ENCODE data around the gene NPPA.
"Not testable (repeated sequence)": the region's sequence is repeated elsewhere in the genome, so short reads cannot be mapped to it uniquely, and the experiment has no call there.

The NPPA gene

DNA sequence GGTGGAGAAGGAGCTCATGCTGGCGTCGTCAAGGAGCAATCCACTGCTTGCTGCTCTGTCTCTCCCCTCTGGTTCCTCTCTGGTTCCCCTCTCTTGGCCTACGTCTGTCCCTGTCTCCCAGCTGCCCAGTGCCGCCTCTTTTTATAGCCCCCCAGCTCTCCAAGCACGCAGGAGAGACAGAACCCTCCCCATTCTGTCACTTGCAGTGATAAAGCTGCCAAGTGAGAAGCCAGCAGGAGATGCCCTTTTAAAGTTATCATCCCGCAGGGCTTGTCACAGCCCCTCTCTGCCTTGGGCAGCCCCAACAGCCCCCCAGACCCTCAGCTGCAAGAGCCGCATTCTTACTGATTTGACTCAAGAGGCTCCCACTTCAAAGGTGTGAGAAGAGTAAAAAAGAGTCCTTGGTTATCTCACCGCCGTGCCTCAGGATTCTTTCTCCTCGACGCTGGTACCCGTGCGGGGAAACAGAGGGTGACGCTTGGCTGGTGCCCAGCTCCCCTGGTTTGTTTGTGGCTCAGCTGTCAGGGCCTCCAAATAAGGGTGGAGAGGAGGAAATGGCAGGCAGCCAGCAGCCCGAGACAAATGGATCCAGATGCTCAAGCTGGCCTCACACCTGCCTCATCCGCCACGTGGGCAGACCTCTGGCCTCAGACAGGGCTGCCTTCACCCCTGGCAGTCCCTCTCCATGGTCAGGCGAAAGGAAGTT is at the start of gene NPPA:
Gene NPPA (minus strand): TSS at position 117 of the 706 bp plus-strand sequence. CDS start 99 bp downstream, at position 18.
- no peak for DNase-seq (ENCODE audit: low read depth in 2 of 2)

DNA sequence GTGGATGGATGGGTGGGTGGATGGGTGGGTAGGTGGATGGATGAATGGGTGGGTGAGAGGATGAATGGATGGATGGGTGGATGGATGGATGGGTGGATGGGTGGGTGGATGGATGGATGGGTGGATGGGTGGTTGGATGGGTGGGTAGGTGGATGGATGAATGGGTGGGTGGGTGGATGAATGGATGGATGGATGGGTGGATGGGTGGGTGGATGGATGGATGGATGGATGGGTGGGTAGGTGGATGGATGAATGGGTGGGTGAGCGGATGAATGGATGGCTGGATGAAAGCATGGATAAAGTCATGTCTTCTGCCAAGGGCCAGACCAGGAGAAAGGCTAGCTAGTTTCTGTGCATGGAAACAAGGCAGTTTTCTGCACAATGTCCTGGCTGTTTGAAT is 46.9 kb upstream of the NPPA start:
- DNase-seq (ENCODE audit: low read depth in 2 of 2) = not testable (repeated sequence)

DNA sequence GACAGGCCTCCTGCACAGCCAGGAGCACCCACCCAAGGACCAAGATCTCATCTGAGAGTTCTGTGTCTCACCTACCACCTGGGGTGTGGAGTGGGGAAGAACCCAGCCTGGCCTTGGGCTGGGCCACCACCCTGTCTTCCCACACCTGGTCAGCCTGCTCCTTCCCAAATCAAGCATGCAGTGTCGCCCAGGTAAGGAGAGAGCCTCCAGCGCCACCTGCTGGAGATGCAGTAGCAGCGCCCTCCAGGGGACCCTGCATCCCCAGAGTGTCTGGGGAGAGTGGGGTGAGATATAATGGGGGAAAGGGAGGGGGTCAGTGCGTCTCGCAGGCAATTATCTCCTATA is 46.3 kb upstream of the NPPA start:
- no peak for DNase-seq (ENCODE audit: low read depth in 2 of 2)

DNA sequence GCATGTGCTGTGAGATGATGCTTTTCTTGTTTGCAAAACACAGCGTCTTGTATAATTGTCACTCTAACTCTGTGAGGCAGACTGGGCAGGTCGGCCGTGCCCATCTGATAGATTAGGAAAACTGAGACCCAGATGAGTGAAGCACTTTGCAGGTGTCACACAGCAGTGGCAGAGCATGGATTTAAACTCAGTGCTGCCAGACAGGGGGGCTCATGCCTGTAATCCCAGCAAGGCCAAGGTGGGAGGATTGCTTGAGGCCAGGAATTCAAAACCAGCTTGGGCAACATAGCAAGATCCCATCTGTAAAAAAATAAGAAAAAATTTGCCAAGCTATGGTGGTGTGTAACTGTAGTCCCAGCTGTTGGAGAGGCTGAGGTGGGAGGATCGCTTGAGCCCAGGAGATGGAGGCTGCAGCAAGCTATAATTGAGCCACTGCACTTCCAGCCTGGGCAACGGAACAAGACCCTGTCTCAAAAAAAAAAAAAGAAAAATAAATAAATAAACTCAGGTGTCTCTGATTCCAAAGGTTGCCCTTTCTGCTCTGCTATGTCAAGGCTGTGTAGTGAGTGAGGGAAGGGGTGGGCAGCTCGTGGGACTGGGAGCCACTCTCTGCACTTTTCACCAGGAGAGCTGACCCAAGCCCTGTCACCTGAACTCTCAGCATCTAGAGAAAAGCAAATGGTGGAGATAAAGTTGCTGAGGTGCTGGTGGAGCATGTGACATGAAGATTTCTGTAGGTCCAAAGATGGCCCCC is 44.0 kb upstream of the NPPA start:
- DNase-seq (ENCODE audit: low read depth in 2 of 2) = no peak

DNA sequence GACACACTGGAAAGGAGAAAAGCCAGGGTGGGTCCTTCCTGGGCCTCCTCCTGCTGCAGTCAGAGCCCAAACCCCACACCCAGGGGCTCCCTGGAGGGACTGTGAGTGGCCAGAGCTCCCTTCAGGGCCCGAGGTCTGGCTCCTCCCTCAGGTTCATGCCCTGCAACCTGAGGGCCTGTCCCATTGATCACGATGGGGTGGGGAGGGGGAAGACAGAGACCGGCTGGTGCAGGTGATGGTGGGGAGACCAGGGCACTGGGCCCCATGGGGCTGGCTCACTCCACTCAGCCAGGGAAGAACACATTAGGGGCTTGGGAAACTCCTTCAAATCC is 41.3 kb upstream of the NPPA start:
- no peak for DNase-seq (ENCODE audit: low read depth in 2 of 2)

DNA sequence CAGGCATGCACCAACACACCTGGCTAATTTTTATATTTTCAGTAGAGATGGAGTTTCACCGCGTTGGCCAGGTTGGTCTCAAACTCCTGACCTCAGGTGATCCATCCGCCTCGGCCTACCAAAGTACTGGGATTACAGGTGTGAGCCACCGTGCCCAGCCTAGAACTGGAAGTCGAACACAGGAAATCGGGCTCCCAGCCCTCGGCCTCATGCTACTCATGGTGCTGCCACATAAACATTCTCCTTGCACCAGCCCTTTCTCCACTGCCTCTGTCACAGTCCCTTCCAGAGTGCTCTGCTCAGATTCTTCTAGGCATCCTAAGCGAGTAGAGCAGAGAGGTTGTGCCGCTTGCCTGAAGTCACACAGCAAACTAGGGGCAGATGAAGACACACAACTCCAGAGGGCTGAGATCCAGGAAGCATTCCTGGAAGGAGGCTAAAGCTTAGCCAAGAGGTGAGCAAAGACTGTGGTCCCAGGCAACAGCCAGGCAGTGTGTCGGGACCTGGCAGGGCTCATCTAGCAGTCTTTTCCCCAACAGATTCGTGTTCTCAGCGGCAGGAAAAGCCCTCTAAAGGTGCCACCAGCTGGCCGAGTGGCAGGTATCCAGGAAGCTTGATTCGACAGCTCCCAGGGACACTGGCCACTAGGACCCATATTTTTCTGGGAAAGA is 40.8 kb upstream of the NPPA start:
- DNase-seq (ENCODE audit: low read depth in 2 of 2) = no peak

DNA sequence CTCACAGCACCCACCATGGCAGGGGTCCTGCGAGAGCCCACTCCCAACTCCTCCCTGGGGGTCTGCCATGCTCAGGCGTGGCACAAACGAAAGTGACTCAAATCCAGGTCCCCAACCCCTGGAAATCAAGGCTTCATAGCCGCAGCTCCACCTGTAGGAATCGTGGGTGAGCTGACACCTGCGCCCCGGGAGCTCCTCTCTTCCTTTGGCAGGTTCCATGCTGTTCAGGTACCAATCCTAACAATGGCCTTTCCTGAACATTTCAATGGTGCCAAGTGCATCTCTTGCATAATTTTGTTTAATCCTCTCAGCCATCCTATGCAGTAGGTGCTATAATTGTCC is 40.1 kb upstream of the NPPA start:
- no peak for DNase-seq (ENCODE audit: low read depth in 2 of 2)

DNA sequence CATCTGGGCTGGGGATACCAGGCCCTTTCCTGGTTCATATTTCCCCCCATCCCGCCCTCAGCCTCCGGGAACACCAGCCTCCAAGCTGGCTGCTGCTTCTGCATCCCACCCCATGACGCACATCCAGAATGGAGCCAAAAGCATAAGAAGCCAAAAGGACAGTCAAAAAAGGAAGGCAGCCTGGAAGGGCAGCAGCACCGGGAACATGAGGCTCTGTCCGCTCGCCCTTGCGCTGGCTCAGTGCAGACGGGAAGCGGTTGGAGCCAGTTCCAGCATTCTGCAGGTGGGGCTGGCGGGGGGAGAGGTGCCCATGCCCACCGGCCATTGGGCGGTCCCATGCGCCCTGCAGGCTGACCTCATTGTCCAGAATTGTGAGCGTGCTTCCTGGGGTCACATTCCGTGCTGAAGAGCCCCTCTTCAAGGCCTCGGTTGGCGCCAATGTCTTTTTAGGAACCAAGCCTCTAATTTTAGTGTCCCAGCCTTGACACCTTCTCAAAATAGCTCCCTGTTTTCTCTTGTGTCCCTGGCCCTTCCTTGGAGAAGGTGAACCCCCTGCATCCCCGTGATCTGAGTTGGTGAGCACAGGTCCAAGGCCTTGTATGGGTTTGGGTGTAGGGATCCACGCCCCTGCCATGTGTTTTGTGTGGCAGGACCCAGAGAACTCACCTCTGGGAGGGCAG is 39.5 kb upstream of the NPPA start:
- no peak for DNase-seq (ENCODE audit: low read depth in 2 of 2)

DNA sequence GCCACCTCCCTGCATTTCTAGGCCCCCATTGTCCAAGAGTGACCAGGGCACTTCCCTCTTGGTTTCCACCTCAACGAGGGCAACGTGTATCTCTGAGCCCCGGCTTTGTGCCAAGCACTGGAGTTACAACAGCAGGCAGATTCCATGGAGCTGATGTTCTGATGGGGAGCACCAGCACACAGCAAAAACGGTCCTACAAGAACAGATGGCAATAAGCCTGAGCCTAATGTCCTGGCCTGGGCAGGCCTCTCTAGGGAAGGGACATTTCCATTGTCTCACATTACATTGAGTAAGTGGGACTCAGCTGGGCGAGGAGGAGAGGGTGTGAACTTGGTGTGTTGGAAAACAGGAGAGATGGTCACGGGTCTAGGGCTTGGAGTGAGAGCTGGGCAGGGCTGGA is 38.3 kb upstream of the NPPA start:
- DNase-seq (ENCODE audit: low read depth in 2 of 2) = no peak

DNA sequence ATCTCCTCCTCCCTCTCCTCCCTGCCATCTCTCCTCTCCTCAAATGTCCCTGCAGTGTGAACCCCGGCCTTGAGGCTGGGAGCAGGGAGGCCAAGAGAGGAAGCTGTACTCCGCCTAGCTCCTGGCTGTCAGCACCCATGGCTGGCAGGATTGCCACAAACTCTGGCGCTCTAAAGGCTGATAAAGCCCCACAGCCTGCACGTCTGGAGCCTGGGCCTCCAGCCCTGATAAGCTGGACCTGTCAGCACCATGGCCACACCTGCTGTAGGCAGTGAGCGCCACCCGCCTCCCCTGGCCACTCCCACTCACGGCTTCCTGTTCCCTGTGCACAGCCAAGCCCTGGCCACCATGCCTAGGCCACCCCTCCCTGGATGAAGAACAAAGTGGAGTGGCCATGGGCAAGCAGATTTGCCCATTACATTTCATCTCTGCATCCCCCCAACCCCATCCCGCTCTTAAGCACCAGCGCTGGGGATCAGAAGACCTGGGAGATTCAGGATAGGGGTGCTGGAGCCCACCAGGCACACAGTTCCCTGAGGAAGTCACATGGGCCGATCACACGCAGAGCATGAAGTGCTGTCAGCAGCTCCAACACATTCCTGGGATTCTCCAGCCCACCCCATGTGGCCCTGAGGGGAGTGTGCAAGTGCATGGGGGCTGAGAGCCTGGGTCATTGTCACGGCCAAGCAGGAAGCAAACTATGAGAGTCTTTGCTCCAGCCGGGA is 35.4 kb upstream of the NPPA start:
- DNase-seq (ENCODE audit: low read depth in 2 of 2) = no peak

DNA sequence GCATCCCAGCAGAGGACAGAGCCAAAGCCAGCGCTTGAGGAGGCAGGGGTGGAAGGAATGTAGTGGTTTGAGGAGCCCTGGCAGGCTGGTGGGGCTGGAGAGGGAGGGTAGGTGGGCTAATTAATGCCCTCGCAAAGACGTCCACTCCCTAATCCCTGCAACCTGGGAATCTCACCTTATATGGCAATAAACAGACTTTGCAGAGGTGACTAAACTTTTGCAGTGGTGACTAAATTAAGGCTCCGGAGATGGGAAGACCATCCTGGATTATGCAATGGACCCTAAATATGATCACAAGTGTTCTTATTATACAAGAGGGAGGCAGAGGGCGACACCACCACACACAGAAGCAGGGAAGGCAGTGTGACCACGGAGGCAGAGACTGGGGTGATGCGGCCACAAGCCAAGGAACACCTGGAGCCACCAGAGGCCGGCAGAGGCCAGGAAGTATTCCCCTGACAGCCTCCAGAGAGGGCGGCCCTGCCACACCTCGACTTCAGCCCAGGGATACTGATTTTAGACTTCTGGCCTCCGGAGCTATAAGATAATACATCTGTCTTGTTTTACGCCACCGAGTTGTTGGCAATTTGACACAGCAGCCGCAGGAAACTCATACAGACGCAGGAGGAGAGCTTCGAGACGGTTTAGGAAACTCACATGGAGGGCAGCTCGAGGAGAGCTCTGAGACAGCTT is 34.3 kb upstream of the NPPA start:
- DNase-seq (ENCODE audit: low read depth in 2 of 2) = no peak

DNA sequence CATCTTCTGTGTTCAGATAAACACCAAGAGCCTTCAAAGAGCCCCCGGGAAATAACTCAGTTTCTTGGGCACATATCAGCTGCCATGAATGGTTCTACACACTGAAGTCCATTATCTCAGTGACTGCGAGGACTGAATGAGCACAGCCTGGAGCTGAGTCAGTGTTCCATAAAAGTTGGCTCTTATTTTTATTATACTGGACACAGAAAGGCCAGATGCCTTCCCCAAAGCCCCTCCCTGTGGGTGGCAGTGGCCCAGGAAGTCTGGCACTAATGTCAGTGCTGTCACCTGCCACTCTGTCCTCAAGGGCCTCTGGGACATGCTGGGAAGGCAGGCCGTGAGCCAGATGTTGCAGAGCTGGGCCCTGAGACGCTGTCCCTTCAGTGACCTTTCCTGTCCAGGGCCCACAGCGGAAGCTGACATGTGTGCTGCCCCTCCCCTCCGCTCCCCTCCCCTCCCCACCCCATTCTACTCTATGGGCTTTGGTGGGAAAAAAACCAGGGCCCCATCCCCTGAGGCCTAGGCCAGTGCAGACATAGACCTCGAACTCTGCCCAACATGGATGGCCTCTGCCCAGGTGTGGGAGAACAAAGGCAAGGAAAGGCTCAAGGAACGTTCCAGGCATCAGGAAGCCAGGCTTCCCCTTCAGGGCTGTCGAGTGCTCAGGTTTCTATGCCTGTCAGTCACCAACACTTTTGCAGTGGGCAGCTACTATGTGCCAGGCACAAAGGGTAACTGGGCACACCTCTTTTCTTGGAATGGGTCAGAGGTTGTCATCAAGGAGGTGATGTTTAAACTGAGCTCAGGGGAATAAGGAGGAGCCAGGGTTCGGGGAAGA is 33.5 kb upstream of the NPPA start:
- DNase-seq (ENCODE audit: low read depth in 2 of 2) = no peak

DNA sequence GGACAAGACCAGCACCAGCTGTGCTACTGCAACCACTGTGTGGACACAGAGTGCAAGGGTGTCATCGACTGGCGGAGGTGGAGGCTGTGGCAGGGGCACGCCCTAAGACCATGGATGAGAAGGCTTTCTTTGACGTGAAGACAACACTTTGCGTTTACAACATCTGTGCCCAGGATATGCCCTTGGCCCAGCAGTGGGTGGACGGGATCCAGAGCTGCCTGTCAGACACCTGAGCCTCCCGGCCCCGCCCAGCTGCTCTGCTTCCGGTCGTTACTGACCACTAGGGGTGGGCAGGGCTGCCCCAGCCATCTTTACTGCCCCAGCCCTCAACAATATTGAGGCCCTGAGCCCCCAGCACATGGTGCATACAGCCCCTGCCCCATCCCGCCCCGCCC is 32.6 kb upstream of the NPPA start:
- DNase-seq (ENCODE audit: low read depth in 2 of 2) = no peak

DNA sequence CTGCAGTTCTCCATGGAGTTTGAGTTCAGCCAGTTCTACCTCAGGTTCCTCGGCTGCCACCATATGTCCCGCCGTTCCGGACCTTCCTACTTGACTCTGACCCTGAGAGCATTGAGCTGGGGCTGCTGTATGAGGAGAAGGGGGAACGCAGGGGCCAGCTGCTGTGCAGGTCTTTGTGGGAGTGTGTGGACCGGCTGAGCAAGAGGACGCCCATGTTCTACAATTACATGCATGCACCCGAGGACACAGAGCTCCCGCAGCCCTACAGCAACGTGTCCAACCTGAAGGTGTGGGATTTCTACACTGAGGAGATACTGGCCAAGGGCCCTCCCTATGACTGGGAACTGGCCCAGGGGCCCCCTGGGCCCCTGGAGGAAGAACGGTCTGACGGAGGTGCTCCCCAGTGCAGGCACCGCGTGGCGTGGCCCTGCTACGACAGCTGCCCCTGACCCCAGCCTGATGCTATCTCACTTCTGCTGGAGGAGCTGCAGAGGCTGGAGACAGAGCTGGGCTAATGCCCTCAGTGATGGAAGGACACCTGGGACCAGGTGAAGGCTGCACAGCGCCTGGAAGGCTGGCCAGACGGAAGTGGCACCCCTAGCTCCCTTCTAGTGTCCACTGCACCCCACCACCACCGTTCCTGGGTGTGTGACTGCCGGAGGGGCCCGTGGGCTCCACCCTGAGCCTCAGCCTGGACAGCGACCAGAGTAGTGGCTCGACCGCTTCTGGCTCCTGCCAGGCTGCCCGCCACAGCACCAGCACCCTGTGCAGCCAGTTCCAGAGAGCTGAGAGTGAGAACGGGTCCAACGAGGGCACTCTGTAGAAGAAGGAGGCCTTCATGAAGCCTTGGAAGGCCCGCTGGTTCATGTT is 32.0 kb upstream of the NPPA start:
- no peak for DNase-seq (ENCODE audit: low read depth in 2 of 2)

DNA sequence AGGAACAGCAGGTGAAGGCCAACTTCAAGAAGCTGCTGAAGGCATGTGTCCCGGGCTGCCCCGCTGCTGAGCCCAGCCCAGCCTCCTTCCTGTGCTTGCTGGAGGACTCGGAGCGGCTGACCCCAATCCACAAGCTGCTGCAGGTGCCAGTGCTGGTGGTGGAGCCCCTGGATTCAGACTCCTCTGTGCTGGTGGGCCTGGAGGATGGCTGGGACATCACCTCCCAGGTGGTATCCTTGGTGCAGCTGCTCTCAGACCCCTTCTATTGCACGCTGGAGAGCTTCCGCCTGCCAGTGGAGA is 31.3 kb upstream of the NPPA start:
- no peak for DNase-seq (ENCODE audit: low read depth in 2 of 2)

DNA sequence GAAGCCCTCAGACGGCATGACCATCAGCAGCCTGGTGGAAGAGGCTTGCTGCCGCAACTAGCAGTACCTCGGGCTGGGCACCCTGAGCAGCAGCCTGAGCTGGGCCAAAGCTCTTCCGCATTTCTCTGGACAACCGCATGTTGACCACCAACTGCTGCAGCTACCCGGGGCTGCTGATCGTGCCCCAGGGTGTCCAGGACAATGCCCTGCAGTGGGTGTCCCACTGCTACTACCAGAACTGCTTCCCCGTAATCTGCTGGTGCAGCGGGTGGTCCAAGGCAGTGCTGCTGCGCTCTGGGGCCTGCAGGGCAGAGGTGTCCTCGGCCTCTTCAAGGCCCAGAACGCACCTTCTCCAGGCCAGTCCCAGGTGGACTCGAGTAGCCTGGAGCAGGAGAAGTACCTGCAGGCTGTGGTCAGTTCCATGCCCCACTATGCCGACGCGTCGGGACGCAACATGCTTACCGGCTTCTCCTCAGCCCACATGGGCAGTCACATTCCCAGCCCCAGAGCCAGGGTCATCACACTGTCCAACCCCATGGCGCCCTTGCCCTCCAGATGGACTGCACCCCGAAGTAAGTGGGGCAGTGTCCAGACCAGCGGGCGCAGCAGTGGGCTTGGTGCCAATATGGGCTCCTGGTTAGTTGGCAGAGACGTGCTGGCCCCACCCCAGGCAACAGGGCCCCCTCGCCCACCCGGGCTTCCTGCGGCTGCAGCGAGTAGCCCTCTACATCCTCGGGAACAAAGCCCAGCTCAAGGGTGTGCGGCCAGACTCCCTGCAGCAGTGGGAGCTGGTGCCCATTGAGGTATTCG is 30.7 kb upstream of the NPPA start:
- no peak for DNase-seq (ENCODE audit: low read depth in 2 of 2)

DNA sequence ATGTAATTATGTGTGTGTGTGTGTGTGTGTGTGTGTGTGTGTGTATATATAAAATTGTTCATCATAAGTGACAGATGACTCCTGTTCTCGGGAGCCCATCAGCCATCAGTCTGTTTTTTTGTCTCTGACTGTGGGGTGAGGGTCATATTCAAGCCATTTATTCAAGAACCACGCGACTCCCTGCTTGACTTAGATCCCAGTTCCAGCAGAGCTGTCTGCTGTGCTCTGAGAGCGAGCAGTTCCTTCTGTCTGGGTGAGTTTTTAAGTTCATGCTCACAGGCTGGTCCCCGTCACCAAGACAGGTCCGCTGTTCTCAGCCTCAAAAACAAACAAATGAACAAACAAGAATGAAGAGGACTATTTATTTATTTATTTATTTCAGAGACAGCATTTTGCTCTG is 29.5 kb upstream of the NPPA start:
- DNase-seq (ENCODE audit: low read depth in 2 of 2) = no peak

DNA sequence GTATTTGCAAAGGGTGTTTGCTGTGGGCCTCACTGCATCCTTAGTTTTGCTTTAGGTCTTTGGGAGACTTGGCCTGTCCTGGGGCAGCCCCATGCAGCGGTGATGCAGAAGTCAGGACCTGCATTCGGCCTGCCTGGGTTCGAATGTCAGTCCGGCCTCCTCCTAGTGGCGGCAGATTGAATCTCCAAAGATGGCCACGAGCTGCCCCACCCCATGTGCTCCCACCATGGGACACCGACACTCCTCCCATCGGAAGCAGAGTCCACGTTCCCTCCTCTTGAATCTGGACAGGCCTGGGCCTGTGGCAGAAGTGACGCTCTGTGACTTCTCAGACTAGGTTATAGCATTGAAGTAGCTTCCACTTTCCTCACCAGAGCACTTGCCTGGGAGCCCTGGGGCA is 27.5 kb upstream of the NPPA start:
- no peak for DNase-seq (ENCODE audit: low read depth in 2 of 2)

DNA sequence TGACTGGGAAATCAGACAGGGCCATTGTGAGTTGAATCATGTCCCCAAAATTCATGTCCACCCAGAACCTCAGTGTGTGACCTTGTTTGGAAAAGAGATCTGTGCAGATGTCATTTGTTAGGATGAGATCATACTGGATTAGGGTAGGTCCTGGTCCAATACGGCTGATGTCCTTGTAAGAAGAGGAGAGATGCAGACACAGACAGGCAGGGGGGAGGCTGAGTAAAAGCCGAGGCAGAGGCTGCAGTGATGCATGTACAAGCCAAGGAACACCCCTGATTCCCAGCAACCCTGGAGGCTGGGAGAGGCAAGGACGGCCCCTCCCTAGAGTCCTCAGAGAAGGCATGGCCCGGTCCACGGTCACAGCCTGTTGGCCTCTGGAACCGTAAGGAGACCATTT is 27.0 kb upstream of the NPPA start:
- no peak for DNase-seq (ENCODE audit: low read depth in 2 of 2)

All from fibroblast of skin of left quadriceps (primary cell).